ENCODE measurements around the gene MTURN.

The MTURN gene

DNA sequence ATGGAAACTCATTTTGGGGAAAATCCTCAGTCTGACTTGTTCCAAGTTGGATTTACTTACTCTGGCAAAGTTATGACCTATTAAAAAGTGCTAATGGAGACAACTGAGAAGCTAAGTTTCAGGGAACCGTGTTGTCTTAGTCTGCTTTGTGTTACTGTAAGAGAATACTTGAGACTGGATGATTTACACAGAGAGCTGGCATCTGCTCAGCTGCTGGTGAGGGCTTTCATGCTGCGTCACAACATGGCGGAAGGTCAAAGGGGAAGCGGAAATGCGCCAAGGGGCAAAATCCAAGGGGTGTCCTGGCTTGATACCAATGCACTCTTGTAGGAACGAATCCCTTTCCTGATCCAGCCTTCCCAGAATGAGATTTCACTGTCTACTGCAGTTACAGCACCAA is 46.4 kb downstream of the MTURN start:
- TF ChIP-seq, protein P1, sequence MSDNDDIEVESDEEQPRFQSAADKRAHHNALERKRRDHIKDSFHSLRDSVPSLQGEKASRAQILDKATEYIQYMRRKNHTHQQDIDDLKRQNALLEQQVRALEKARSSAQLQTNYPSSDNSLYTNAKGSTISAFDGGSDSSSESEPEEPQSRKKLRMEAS (IDR thresholded peaks at IDR 0.05), result no peak
- no peak for TF ChIP-seq ZBTB7A (IDR thresholded peaks at IDR 0.05; ENCODE audit: low read depth)
- no peak for TF ChIP-seq CEBPB (IDR thresholded peaks at IDR 0.05)
- no peak for TF ChIP-seq TEAD4 (IDR thresholded peaks at IDR 0.05)
- TF ChIP-seq RAD21 (IDR thresholded peaks at IDR 0.05; ENCODE audit: low read depth), result no peak
- TF ChIP-seq NFIC (IDR thresholded peaks at IDR 0.05), result no peak
- TF ChIP-seq, protein P2, sequence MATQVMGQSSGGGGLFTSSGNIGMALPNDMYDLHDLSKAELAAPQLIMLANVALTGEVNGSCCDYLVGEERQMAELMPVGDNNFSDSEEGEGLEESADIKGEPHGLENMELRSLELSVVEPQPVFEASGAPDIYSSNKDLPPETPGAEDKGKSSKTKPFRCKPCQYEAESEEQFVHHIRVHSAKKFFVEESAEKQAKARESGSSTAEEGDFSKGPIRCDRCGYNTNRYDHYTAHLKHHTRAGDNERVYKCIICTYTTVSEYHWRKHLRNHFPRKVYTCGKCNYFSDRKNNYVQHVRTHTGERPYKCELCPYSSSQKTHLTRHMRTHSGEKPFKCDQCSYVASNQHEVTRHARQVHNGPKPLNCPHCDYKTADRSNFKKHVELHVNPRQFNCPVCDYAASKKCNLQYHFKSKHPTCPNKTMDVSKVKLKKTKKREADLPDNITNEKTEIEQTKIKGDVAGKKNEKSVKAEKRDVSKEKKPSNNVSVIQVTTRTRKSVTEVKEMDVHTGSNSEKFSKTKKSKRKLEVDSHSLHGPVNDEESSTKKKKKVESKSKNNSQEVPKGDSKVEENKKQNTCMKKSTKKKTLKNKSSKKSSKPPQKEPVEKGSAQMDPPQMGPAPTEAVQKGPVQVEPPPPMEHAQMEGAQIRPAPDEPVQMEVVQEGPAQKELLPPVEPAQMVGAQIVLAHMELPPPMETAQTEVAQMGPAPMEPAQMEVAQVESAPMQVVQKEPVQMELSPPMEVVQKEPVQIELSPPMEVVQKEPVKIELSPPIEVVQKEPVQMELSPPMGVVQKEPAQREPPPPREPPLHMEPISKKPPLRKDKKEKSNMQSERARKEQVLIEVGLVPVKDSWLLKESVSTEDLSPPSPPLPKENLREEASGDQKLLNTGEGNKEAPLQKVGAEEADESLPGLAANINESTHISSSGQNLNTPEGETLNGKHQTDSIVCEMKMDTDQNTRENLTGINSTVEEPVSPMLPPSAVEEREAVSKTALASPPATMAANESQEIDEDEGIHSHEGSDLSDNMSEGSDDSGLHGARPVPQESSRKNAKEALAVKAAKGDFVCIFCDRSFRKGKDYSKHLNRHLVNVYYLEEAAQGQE (IDR thresholded peaks at IDR 0.05; ENCODE audit: low read depth), result no peak

DNA sequence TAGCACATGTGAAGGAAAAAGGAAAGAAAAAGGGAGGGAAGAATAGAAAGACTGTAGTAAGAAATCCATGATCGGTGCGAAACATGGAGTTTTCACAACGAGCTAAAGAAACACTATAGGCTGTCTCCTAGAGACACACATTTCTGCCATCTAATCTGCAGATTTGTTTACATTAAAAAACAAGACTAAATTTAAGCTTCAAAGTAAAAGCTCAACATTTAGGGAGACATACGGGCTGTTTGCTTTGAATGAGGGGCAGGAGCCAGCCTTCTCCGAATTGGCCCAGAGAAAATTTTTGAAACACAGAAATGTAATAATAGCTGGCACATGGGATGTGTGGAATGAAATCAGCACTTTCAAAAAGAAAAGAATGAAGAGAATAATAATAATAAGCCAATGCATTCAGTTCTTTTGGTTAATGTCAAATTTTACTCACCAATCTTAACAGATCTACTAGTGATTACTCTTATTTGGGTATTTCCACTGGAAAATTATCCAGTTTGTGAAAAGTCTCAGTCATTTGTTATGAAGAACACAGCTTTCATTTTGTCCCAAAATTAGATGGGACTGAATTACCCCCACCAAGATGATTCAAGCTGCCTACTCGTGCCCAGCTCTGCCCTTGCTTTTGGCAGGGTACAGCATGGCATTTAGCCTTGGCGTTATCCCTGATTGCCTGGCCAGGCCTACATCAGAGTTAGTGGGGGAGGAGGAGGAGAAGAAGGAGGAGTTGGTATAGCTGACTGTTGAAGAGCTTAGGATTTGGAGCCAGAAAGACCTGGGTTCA is 47.1 kb downstream of the MTURN start:
- TF ChIP-seq ZBTB7A (IDR thresholded peaks at IDR 0.05; ENCODE audit: low read depth) (no peak), TEAD4 (IDR thresholded peaks at IDR 0.05) (no peak), CEBPB (IDR thresholded peaks at IDR 0.05) (no peak), NFIC (IDR thresholded peaks at IDR 0.05) (no peak), CREB1 (IDR thresholded peaks at IDR 0.05; ENCODE audit: low read depth) (no peak)
- TF ChIP-seq, protein P1 (IDR thresholded peaks at IDR 0.05), result no peak

DNA sequence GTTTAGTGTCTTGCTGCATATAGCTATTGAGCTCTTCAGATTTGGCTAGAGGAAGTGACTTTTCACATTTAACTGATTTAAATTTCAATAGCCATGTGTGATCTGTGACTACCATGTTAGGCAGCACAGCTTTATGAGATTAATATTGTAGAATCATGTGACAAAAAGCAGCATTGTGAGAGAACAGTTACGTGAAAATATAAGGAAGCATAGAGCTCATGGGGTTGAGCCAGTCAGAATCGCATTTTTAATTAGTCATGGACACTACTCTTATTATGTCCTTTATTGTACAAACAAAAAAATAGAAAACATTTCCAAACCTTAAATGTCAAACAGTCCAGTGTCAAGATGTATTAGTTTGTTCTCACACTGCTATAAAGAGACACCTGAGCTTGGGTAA is 48.0 kb downstream of the MTURN start:
- no peak for TF ChIP-seq ZBTB7A (IDR thresholded peaks at IDR 0.05; ENCODE audit: low read depth)
- TF ChIP-seq, protein P1 (IDR thresholded peaks at IDR 0.05), result no peak

DNA sequence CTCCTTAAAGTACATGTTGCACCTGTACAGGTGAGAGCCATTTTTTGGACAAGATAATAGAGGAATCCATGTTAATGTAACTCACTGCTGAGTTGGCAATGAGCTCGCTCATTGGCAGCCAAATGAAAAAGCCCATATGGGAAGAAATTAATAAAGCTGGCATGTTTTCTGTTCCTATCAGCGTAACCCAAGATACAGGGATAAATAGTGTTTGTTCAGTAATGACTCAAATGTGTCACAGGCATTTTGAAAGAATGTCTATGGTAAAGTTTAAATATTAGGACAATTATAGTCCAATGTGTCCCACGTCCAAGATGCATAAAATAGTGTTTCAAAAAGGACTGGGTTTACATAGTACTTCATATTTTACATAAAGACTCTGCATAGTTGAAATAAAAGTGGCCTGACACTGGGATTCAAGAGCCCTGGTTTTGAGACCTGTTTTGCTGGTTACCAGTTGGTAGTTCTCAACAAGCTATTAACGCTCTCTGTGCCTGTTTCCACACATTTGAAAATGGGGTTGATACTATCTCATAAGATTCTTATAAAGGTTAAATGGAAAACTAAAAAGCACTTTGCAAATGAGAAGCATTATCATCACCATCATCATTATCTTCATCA is 49.1 kb downstream of the MTURN start:
- TF ChIP-seq NFIC (IDR thresholded peaks at IDR 0.05), result no peak
- TF ChIP-seq RAD21 (IDR thresholded peaks at IDR 0.05; ENCODE audit: low read depth), result no peak
- no peak for TF ChIP-seq TCF12 (IDR thresholded peaks at IDR 0.05; ENCODE audit: low read depth)
- TF ChIP-seq, protein P3, sequence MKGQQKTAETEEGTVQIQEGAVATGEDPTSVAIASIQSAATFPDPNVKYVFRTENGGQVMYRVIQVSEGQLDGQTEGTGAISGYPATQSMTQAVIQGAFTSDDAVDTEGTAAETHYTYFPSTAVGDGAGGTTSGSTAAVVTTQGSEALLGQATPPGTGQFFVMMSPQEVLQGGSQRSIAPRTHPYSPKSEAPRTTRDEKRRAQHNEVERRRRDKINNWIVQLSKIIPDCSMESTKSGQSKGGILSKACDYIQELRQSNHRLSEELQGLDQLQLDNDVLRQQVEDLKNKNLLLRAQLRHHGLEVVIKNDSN (IDR thresholded peaks at IDR 0.05), result no peak
- TF ChIP-seq, protein P1 (IDR thresholded peaks at IDR 0.05), result no peak
- TF ChIP-seq TEAD4 (IDR thresholded peaks at IDR 0.05), result no peak
- TF ChIP-seq CEBPB (IDR thresholded peaks at IDR 0.05), result no peak
- no peak for TF ChIP-seq EP300 (IDR thresholded peaks at IDR 0.05; ENCODE audit: borderline replicate concordance)
- TF ChIP-seq YY1 (IDR thresholded peaks at IDR 0.05; ENCODE audit: low read depth), result no peak
- no peak for TF ChIP-seq EGR1 (IDR thresholded peaks at IDR 0.05)
- TF ChIP-seq FOXM1 (IDR thresholded peaks at IDR 0.05; ENCODE audit: borderline replicate concordance, low read depth), result no peak
- no peak for TF ChIP-seq ZBTB7A (IDR thresholded peaks at IDR 0.05; ENCODE audit: low read depth)
- TF ChIP-seq, protein P2 (IDR thresholded peaks at IDR 0.05; ENCODE audit: low read depth), result no peak
- TF ChIP-seq CREB1 (IDR thresholded peaks at IDR 0.05; ENCODE audit: low read depth), result no peak
- no peak for TF ChIP-seq TAF1 (IDR thresholded peaks at IDR 0.05; ENCODE audit: low read depth)

DNA sequence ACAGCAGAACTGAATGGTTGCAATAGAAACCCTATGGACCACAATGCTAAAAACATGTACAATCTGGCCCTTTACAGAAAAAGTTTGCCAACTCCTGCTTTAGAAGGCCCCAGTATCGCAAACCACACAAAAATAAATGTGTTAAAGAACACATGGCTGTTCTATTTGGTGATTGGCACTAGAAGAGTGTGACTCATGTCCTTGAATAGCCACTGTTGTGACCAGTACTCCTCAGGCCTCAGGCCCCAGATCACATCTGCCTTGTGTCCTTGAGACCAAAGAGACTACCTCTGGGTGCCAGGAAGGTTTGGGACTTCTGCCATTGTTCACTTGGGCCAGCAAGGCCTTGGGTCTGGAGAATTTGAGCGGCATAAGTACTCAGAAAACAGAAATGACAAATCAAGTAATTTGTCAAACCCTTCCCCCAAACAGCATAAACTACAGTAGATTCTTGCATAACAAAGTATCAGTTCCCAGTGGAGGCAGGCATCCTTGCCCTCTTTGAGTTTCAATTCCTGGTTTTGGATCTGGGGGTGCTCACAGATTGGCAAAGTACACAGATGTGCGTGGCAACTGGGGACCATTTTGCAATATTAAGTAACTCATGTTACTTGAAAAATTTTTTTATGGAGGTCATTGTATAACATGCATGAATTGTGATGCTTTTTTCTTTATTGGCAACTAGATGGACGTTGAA is 50.2 kb downstream of the MTURN start:
- TF ChIP-seq EP300 (IDR thresholded peaks at IDR 0.05; ENCODE audit: borderline replicate concordance) (no peak), EGR1 (IDR thresholded peaks at IDR 0.05) (no peak), YY1 (IDR thresholded peaks at IDR 0.05; ENCODE audit: low read depth) (no peak), FOXM1 (IDR thresholded peaks at IDR 0.05; ENCODE audit: borderline replicate concordance, low read depth) (no peak), TEAD4 (IDR thresholded peaks at IDR 0.05) (no peak), RAD21 (IDR thresholded peaks at IDR 0.05; ENCODE audit: low read depth) (no peak), TCF12 (IDR thresholded peaks at IDR 0.05; ENCODE audit: low read depth) (no peak), TAF1 (IDR thresholded peaks at IDR 0.05; ENCODE audit: low read depth) (no peak), ZBTB7A (IDR thresholded peaks at IDR 0.05; ENCODE audit: low read depth) (no peak), CEBPB (IDR thresholded peaks at IDR 0.05) (no peak)
- TF ChIP-seq, protein P1 (IDR thresholded peaks at IDR 0.05), result no peak
- TF ChIP-seq, protein P3 (IDR thresholded peaks at IDR 0.05), result no peak

All from Ishikawa (cell line).